Measurements from ENCODE around the gene ACYP2.

The ACYP2 gene

DNA sequence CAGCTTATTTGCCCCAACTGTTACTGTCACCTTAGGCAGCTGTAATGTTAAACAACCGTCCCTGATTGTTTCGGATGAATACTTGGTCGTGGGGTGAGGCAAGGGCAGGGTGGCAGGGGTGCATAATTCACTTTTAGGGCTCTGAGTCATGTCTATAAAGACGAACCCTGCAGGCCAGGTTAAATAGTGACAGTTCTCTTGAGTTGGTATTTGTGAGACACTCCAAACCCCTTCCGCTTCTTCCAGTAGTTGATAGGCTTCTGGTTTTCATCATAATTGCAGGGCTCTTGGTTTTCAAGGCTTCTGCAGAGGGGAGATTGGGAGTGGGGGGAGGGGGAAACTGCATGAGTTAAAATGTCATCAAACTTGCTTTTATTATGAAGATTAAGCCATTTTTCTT, 237.8 kb downstream of the ACYP2 start:
- no peaks in the 10 kb centered on the region for H3F3A ChIP-seq (ENCODE audit: insufficient read depth)
- no peak for TF ChIP-seq EZH2phosphoT487 (conservative IDR thresholded peaks at IDR 0.05; ENCODE audit: low read length)
- TF ChIP-seq, protein P1, sequence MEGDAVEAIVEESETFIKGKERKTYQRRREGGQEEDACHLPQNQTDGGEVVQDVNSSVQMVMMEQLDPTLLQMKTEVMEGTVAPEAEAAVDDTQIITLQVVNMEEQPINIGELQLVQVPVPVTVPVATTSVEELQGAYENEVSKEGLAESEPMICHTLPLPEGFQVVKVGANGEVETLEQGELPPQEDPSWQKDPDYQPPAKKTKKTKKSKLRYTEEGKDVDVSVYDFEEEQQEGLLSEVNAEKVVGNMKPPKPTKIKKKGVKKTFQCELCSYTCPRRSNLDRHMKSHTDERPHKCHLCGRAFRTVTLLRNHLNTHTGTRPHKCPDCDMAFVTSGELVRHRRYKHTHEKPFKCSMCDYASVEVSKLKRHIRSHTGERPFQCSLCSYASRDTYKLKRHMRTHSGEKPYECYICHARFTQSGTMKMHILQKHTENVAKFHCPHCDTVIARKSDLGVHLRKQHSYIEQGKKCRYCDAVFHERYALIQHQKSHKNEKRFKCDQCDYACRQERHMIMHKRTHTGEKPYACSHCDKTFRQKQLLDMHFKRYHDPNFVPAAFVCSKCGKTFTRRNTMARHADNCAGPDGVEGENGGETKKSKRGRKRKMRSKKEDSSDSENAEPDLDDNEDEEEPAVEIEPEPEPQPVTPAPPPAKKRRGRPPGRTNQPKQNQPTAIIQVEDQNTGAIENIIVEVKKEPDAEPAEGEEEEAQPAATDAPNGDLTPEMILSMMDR (IDR thresholded peaks at IDR 0.05; ENCODE audit: insufficient read depth, low read length, poor library complexity, severe bottlenecking): no peak
- H3K36me3 ChIP-seq (ENCODE audit: low read length): no peaks in the 10 kb centered on the region
- no peak overlapping the region for H3K4me3 ChIP-seq (ENCODE audit: insufficient read depth, low read length, poor library complexity, severe bottlenecking)
- H3K9me2 ChIP-seq (replicated peaks; ENCODE audit: insufficient read depth, low read length): no peaks in the 10 kb centered on the region
- no peaks in the 10 kb centered on the region for H4K20me1 ChIP-seq (ENCODE audit: low read depth, low read length)
- H3K9ac ChIP-seq (ENCODE audit: low read length): no peak overlapping the region
- no peak overlapping the region for H3K4me2 ChIP-seq (ENCODE audit: low read depth, low read length, poor library complexity, severe bottlenecking)
- no peak overlapping the region for H3K27ac ChIP-seq (ENCODE audit: low read depth, low read length)
- no peaks in the 10 kb centered on the region for H3K79me2 ChIP-seq (ENCODE audit: insufficient read depth, low read length)
- no peak overlapping the region for H2AFZ ChIP-seq (ENCODE audit: low read depth, low read length, severe bottlenecking)
- no peaks in the 10 kb centered on the region for H3K9me3 ChIP-seq (ENCODE audit: insufficient read depth, low read length)
- H3K27me3 ChIP-seq (ENCODE audit: low read length): no peaks in the 10 kb centered on the region
